ENCODE results near the gene ZNF521.
"Not testable (repeated sequence)": the region's sequence is repeated elsewhere in the genome, so short reads cannot be mapped to it uniquely, and the experiment has no call there.

The ZNF521 gene

GRCh38 chr18:25062720-25063119 lies 289.2 kb downstream of the ZNF521 start:
- no peak for DNase-seq

DNA sequence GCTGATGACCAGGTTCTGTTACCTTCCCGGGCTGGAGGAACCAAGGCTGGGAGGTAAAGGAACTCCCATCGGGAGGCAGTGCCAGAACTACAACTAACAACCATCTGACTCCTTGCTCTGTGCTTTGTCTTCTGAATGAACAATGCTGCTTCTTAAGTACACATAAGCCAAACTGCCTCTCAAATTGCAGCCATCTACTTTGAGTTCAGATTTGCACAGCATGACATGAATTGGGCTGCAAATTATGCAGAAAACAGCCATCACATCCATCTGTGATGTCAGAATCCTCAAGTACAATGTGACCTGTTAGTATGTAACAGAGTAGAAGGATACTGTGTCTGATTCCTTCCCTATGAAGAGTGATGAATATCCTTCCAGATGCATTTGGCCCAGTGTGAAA lies 290.6 kb downstream of the ZNF521 start:
- DNase-seq, result no peak

GRCh38 chr18:25058521-25058920 lies 293.4 kb downstream of the ZNF521 start:
- DNase-seq, result no peak

DNA sequence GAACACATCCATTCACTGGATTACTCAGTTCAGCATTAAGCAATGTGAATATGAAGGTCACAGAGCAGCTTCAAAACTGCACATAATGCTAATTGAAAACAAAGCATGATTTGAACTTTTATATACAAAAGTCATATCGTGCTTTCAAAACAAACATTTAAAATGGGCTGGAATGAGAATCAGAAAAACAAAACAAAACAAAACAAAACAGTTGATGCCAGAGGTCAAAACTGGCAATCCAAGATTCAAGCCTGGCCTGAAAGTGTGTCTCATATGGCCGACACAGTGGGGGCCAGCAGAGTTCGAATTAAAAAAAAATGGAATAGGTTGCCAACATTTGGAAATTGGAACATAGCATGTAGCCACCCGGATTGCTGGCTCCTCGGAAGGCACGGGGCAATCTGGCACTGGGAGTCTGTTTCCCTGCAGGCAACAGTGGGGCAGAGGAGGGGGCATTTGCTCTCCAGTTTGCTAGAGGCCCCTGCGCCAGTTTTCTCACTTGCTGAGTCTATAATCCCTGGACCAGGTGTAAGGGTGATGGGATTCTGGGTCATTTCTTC lies 294.4 kb downstream of the ZNF521 start:
- DNase-seq, result no peak

DNA sequence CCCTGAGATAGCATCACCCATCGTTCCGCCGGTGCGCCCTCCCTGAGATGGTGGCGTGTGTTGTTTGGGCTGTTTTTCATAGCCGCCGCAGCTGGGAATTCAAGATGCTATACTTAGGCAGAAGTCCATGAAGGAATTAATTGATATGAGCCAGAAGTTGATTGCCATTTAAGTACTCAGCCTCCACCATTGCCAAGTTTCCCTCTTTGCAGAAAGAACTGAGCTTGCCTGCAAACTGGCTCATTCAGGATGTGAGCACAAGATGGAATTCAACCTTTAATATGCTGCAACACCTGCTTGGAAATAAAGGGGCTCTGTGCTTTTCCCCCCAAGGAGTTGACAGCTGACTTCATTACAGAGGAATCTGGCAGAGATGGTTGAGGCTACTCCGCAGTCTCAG lies 295.5 kb downstream of the ZNF521 start:
- no peak for DNase-seq

- DNase-seq, result no peak
Observed at GRCh38 chr18:25055076-25055475, 296.9 kb downstream of the ZNF521 start.

DNA sequence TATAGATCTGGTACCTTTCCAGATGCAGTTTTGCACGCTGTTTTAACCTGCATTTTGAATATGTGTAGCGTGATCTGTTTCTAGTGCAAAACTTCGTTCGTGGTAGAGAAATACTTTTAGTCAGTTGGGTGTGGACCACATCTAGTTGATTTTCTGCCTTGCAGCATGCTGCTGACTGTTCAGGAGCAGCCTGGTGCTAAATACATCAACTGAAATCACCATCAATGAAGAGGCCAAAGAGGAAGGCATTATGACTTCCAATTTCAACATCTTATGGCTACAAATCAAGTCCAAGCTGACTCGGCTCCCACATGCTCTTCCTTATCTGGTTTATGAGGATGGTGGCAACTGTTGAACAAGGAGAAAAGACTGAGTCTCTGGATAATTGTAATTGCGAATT lies 298.5 kb downstream of the ZNF521 start:
- DNase-seq, result no peak

GRCh38 chr18:25052511-25052921 lies 299.4 kb downstream of the ZNF521 start:
- DNase-seq, result no peak

DNA sequence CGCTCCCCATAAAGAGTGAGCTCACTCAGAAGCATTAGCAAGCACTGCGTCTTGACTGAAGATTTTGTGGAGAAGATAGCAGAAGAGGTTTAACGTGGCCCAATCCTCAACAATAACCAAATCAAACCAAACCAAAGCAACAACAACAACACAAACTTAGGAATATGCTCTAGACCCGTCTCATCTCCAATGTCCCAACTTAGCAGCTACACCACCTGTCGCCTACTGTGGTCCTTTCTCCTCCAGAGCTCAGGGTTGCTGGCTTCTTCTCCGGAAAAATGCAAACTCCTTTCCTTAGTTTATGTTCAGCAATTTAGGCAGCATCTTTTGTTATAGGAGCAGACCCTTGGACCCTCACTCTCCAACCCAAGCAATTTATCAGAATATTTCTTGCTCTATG lies 301.4 kb downstream of the ZNF521 start:
- no peak for DNase-seq

- no peak for DNase-seq
Observed at GRCh38 chr18:25047983-25048382, 304.0 kb downstream of the ZNF521 start.

GRCh38 chr18:25047421-25047820 lies 304.5 kb downstream of the ZNF521 start:
- DNase-seq, result no peak

- DNase-seq, result no peak
Observed at GRCh38 chr18:25044694-25045093, 307.3 kb downstream of the ZNF521 start.

GRCh38 chr18:25043104-25043503 lies 308.9 kb downstream of the ZNF521 start:
- no peak for DNase-seq

DNA sequence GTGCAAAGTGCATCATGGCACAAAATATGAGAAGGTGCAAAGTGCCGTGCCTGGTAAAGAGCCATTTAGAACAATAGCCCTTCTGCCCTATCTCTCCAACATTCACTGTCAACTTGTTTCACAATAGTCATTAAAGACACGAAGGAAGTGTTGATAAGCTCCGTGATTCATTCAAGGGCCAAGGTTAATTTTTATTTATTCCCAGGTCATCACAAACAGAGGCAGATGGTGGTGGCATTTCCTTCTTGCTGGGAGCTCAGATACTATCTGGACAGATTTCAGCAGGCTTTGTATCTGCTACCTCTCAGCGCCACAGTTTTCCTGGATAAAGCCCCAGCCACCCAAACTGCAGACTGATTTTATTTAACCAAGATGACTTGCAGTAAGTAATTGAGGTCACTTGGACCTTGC lies 309.3 kb downstream of the ZNF521 start:
- no peak for DNase-seq

GRCh38 chr18:25039781-25040180 lies 312.2 kb downstream of the ZNF521 start:
- DNase-seq, result no peak

DNA sequence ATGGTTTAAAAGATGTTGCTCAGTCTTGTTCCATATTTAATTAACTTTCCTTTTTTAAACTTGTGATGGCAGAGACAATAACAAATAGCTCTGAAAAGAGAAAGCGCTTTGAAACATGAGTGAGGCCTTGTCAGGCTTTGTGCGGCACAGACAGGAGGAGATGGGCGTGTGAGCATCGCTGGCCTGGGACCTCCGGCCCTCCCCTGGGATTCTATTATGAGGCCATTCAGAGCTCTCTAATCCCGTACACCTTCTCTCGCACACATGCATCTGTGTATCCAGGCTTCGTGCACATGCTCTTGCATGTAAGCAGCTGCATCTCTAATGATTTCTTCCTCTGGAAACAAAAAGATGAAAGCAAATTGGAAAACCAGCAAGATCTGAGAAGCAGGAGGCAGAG lies 313.7 kb downstream of the ZNF521 start:
- DNase-seq, result no peak

DNA sequence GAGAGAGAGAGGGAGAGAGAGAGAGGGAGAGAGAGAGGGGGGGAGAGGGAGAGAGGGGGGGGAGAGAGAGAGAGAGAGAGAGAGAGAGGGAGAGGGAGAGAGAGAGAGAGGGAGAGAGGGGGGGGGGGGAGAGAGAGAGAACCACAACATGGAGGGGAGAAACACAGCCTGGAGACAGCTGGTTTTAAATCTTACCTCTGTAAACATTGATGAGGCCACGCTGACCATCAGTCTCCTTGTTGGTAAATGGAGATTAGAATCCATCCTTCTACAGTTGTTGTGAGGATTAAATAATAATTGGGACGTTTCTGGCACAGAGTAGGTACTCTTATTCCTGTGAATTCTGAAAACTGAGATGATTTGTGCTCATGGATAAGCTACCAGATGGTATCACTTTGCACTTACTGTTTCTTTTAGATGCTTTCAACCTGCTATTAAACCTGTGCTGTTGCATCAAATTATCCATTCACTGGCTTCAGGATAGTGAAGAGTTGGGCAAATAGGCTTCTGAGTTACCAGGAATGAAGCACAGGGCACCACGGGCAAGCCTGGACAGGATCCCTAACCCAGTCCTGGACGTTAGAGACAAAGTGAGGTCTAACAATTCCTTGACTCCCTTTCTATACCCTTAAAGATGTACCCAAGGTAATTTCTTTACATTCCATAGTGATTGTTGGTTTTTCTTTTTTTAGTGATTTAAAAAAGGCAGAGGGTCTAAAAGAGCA lies 318.1 kb downstream of the ZNF521 start:
- DNase-seq, result no peak

- DNase-seq, result not testable (repeated sequence)
Observed at GRCh38 chr18:25033175-25033574, 318.8 kb downstream of the ZNF521 start.

DNA sequence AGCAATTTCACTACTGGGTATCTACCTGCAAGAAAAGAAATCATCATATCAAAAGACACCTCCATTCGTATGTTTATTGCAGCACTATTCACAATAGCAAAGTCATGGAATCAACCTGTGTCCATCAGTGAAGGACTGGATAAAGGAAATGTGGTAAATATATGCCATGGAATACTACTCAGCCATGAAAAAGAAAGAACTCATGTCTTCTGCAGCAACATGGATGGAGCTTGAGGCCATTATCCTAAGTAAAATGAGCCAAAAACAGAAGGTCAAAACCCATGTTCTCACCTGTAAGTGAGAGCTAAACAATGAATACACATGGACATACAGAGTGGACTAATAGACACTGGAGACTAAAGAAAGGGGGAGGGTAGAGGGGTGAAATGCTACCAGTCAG lies 322.2 kb downstream of the ZNF521 start:
- no peak for DNase-seq

- DNase-seq, result no peak
Observed at GRCh38 chr18:25019931-25020330, 332.0 kb downstream of the ZNF521 start.

GRCh38 chr18:25019086-25019860 lies 332.7 kb downstream of the ZNF521 start:
- no peak for DNase-seq

DNA sequence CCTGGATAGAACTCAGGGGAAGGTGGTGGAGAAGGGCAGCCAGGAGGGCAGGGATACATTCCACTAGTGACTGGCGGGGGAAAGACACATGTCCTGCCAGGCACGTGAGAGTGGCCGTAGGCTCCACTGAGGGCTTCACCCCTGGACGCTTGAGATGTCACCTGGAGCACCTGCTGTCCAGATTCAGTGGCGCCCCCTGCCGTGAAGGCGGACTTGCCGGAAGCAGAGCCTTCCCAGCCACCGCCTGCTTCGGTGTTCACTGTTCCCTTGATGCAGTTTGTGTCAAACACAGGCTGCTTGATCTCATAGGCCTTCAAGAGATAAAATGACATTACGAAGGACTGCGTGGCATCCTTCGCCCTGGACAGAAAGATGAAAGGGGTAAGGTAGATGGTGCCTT lies 335.3 kb downstream of the ZNF521 start:
- DNase-seq, result no peak

DNA sequence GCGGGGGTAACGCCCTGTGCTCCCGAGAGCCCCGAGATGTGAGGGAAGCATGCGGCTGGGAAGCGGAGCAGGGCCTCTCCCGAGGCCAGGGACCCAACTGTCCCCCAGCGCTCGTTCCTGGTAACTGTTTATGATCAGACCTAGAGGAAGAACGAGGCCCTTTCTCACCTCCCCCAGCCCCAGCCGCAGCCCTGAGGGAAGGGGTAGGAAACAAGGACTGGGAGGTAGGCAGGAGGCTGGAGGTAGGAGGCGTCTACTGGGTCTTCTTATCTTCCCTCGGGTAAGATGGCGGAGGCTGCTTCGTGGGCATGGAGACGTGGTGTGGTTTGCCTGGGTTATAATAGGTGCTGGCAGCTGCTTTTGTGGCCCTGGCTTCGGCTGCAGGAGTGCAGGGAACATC lies 335.8 kb downstream of the ZNF521 start:
- no peak for DNase-seq

All from NCI-H226 (cell line).